RWPE1 (cell line): ENCODE results near the gene CD40.

Experiments
- CTCF ChIA-PET: fragments of 350-600 bp; sonication (Branson Sonifier 250); formaldehyde crosslinking; extraction: SDS; loops from one replicate; lab custom pipeline; 2021; lab: Yijun Ruan, JAX
- POLR2A ChIA-PET: fragments of 400-600 bp; formaldehyde crosslinking; extraction: SDS; loops from one replicate; lab custom pipeline; 2020; ENCODE audit warnings: antibody characterized with exemption; ENCODE audit not compliant: low non-redundant PET; lab: Yijun Ruan, JAX
- DNase-seq: peaks from one replicate; pipeline ENCODE4 v3.0.0; 2012; ENCODE audit warnings: low spot score
- H3K27ac ChIP-seq: fragments of 450-650 bp; 2 replicates; pipeline ENCODE4 v1.5.1; 2017
- TF ChIP-seq, protein P1 (sequence below): fragments of 450-650 bp; conservative IDR thresholded peaks from 2 replicates; pipeline ENCODE4 v1.5.1; 2017; ENCODE audit warnings: low read depth, mild to moderate bottlenecking

The CD40 gene

DNA sequence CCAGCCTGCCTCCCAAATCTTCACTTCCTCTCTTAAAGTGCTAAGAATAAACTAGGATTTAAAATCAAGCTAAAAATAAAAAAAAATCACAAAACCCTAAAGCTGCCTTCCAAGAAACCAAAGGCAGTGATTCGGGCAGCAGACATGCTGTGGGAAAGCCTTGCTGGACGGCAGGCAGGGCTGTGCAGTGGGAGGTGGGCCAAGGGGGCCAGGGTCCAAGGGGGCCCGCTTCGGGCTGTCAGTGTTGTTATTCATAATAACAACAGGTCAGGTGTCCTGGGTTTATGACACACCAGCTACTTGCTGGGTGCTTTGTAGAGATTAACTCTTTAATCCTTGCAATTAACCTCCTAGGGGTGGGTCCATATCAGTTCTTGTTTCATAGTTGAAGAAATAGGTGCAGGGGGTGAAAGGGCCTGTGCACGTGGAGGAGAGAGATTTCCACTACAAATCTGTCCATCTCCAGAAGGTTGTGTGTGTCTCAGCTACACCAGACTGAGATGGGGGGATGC, 40.4 kb downstream of the CD40 start:
- ChIA-PET POLR2A (no interaction called here), CTCF (interaction anchor here (1.0 to 1.2 kb wide), 2 partner anchors 15 to 16 kb away, joined by 3 to 5 read pairs; no protein-coding TSS in a partner anchor)
- no peak for DNase-seq
- TF ChIP-seq, protein P1, sequence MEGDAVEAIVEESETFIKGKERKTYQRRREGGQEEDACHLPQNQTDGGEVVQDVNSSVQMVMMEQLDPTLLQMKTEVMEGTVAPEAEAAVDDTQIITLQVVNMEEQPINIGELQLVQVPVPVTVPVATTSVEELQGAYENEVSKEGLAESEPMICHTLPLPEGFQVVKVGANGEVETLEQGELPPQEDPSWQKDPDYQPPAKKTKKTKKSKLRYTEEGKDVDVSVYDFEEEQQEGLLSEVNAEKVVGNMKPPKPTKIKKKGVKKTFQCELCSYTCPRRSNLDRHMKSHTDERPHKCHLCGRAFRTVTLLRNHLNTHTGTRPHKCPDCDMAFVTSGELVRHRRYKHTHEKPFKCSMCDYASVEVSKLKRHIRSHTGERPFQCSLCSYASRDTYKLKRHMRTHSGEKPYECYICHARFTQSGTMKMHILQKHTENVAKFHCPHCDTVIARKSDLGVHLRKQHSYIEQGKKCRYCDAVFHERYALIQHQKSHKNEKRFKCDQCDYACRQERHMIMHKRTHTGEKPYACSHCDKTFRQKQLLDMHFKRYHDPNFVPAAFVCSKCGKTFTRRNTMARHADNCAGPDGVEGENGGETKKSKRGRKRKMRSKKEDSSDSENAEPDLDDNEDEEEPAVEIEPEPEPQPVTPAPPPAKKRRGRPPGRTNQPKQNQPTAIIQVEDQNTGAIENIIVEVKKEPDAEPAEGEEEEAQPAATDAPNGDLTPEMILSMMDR: no peak
- no peak overlapping the region for H3K27ac ChIP-seq

DNA sequence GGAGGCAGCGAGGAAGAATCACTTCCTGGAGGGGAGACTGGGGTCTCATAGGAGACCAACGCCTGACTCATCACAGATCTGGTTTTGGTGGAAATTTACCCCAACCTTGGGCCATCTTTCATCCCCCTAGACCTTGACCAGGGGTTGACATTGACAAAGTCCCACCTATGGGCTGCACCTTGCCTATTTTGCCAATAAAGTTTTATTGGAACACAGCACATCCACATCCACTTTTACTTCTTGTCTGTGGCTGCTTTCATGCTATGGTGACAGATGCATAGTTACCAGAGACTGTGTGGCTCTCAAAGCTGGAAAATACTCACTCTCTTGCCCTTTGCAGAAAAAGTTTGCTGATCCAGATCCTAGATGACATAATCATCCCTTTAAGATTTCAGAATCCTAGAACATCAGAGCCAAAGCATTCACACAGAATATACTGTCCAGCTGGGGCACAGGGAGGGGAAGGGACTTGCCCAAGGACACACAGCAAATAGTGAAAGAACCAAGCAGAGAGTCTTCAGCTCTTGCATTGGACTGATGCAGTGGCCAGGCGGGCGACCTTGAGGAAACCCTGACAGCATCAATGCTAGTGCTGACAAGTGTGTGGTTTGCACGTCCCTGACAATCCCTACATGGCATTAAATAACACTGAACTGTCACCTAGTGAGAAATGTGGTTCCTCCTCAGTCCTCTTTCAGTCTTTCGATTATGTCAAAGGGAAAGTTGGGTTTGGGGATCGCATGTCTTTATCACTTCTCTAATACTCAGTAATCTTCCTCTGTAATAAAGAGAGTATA, 41.2 kb downstream of the CD40 start:
- no peak overlapping the region for H3K27ac ChIP-seq
- CTCF ChIA-PET: interaction anchor here (1.0 to 1.5 kb wide), 3 partner anchors 14 to 148 kb away, joined by 3 to 5 read pairs (median 3); no protein-coding TSS in a partner anchor
- POLR2A ChIA-PET: no interaction called here
- TF ChIP-seq, protein P1: no peak
- DNase-seq: no peak

DNA sequence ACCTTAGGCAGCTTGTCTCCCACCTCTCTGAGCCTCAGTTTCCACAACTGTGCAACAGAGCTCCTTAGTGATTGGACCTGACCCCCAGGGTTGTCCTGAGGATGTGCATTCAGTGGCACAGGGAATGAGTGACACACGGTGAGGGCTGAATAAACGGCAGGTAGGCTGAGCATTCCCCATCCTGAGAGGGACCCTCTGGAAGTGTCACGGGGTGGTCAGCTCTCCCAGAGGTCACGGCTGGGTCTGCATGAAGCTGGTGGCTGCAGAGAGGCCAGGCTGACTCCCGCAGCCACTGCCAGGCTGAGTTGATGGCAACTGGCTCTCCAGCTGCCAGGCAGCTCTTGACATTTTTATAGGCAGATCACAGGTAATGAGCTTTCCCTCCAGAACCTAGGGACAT, 42.5 kb downstream of the CD40 start:
- POLR2A ChIA-PET: no interaction called here
- no peak overlapping the region for H3K27ac ChIP-seq
- no peak for DNase-seq
- CTCF ChIA-PET: interaction anchor here (0.6 to 1.5 kb wide), 3 partner anchors 15 to 248 kb away, joined by 3 to 5 read pairs (median 4); no protein-coding TSS in a partner anchor
- TF ChIP-seq, protein P1: no peak

DNA sequence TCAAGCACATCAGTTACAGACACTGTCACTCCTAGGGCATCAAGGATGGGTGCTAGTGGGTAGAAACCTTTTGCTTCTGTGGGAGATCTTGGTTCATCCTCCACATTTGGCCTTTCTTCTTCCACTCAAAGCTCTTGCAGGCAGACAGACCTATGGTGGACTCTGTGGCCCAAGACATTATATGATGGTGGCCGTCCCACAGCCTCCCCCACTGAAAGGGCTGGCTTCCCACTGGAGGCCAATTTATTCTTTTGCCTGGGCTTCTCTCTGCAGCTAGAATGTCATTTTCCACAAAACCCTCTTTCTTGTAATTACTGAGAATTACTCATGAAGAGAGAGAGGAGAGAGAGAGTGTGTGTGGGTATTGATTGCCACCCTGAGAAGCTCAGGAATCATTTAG, 43.8 kb downstream of the CD40 start:
- no peak for DNase-seq
- ChIA-PET POLR2A (no interaction called here), CTCF (interaction anchor here (0.7 to 2.3 kb wide), 3 partner anchors 13 to 187 kb away, joined by 3 to 9 read pairs (median 4); no protein-coding TSS in a partner anchor)
- H3K27ac ChIP-seq: no peak overlapping the region
- TF ChIP-seq, protein P1: no peak

DNA sequence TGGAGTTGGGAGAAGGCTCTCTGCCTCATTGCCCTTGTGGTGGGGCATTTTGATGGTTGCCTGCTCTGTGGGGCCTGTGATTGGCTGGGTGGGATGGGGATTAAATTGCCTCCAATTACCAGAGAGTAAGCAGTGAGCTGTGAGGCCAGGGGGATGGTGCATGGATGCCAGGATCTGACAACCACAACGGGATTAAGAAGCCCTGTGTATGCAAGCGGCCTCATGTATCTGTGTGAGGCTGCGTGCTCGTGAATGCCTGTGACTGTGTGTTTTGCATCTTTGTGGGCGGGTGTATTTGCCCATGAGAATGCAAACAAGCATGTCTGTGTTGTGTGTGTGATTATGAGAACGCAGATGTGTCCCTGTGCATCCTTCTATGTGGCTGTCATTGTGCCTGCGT, 46.1 kb downstream of the CD40 start:
- TF ChIP-seq, protein P1: no peak
- no peak overlapping the region for H3K27ac ChIP-seq
- DNase-seq: no peak
- ChIA-PET CTCF (interaction anchor here (1.1 kb wide), 1 partner anchor 129 kb away, joined by 3 read pairs; no protein-coding TSS in a partner anchor), POLR2A (no interaction called here)

DNA sequence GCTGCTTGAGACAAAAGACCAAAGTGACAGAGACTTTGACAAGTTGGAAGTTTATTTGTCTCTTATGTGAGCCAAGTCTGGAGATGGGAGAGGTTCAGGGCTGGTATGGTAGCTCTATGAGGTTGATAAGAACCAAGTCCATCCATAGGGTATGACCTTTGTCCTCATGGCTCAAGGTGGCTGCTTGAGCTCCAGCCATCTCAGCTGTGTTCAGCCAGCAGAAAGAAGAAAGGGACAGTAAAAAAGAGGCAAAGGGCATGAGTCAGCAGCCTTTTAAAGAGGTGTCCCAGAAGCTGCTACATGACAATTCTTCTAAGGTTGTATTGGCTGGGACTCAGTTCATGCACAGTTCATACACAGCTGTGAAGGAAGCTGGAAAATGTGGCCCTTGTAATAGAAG, 49.0 kb downstream of the CD40 start:
- POLR2A ChIA-PET: no interaction called here
- DNase-seq: no peak
- TF ChIP-seq, protein P1: no peak
- CTCF ChIA-PET: interaction anchor here (0.5 to 1.4 kb wide), 4 partner anchors 15 to 163 kb away, joined by 3 to 4 read pairs (median 3); no protein-coding TSS in a partner anchor
- no peak overlapping the region for H3K27ac ChIP-seq
